Trophoblast cell (in vitro differentiated cells and primary cell): ENCODE data around the gene RNASEL.
A peak's percentile ranks its signal among the peaks of the same experiment; 100 is the strongest.

Experiments
- DNase-seq, 2 donors: peaks; one replicate each; pipeline ENCODE4 v3.0.0-alpha.2; 2016
- H2AFZ ChIP-seq: 2 replicates; pipeline ENCODE4 v1.6.1; 2013; ENCODE audit warnings: low read length, moderate library complexity, mild to moderate bottlenecking; ENCODE audit not compliant: insufficient read depth, poor library complexity
- H2AK5ac ChIP-seq: 2 replicates; pipeline ENCODE4 v1.6.1; 2013; ENCODE audit warnings: mild to moderate bottlenecking, low read length
- H2BK120ac ChIP-seq: 2 replicates; pipeline ENCODE4 v1.6.1; 2013; ENCODE audit warnings: low read length, mild to moderate bottlenecking, moderate library complexity; ENCODE audit not compliant: insufficient read depth, poor library complexity
- H2BK12ac ChIP-seq: 2 replicates; pipeline ENCODE4 v1.6.1; 2013; ENCODE audit warnings: mild to moderate bottlenecking, low read length, moderate library complexity
- H2BK5ac ChIP-seq: 2 replicates; pipeline ENCODE4 v1.6.1; 2013; ENCODE audit warnings: low read length, low read depth, moderate library complexity, mild to moderate bottlenecking; ENCODE audit not compliant: poor library complexity
- H3K14ac ChIP-seq: 2 replicates; pipeline ENCODE4 v1.6.1; 2013; ENCODE audit warnings: mild to moderate bottlenecking, low read length
- H3K18ac ChIP-seq: 2 replicates; pipeline ENCODE4 v1.6.1; 2013; ENCODE audit warnings: mild to moderate bottlenecking, low read length
- H3K23ac ChIP-seq: 2 replicates; pipeline ENCODE4 v1.6.1; 2013; ENCODE audit warnings: low read length
- H3K27ac ChIP-seq: 2 replicates; pipeline ENCODE4 v1.5.1; 2013; ENCODE audit warnings: low read depth, mild to moderate bottlenecking, inconsistent platforms, low read length, moderate library complexity
- H3K27me3 ChIP-seq: 2 replicates; pipeline ENCODE4 v1.6.1; 2013; ENCODE audit warnings: inconsistent platforms, mild to moderate bottlenecking, low read length, moderate library complexity; ENCODE audit not compliant: insufficient read depth
- H3K36me3 ChIP-seq, 2 experiments: 1 replicate in 1 of 2; 2 replicates in 1 of 2; pipeline ENCODE4 v1.6.1; 2013; ENCODE audit warnings: low read length in 2 of 2, mild to moderate bottlenecking in 2 of 2, moderate library complexity in 1 of 2; ENCODE audit not compliant: insufficient read depth in 2 of 2, control insufficient read depth in 1 of 2
- H3K4ac ChIP-seq: 2 replicates; pipeline ENCODE4 v1.6.1; 2013; ENCODE audit warnings: low read depth, mild to moderate bottlenecking, low read length, moderate library complexity
- H3K4me1 ChIP-seq, 2 experiments: 1 replicate in 1 of 2; 2 replicates in 1 of 2; pipeline ENCODE4 v1.6.1; 2013; ENCODE audit warnings: low read length in 2 of 2, mild to moderate bottlenecking in 2 of 2, moderate library complexity in 1 of 2; ENCODE audit not compliant: insufficient read depth in 2 of 2, control insufficient read depth in 1 of 2
- H3K4me2 ChIP-seq: 2 replicates; pipeline ENCODE4 v1.6.1; 2013; ENCODE audit warnings: inconsistent platforms, mild to moderate bottlenecking, low read length, moderate library complexity
- H3K4me3 ChIP-seq: 2 replicates; pipeline ENCODE4 v1.5.1; 2013; ENCODE audit warnings: mild to moderate bottlenecking, low read depth, low read length, inconsistent platforms
- H3K79me1 ChIP-seq: one replicate; pipeline ENCODE4 v1.6.1; 2013; ENCODE audit warnings: low read length
- H3K79me2 ChIP-seq: 2 replicates; pipeline ENCODE4 v1.6.1; 2013; ENCODE audit warnings: low read length, mild to moderate bottlenecking; ENCODE audit not compliant: control insufficient read depth, insufficient read depth, poor library complexity
- H3K9ac ChIP-seq: 2 replicates; pipeline ENCODE4 v1.6.1; 2013; ENCODE audit warnings: mild to moderate bottlenecking, low read length
- H3K9me3 ChIP-seq: 2 replicates; pipeline ENCODE4 v1.6.1; 2013; ENCODE audit warnings: low read depth, mild to moderate bottlenecking, control low read depth, inconsistent platforms, low read length; ENCODE audit not compliant: insufficient read depth
- H4K12ac ChIP-seq: 2 replicates; pipeline ENCODE4 v1.6.1; 2013; ENCODE audit warnings: low read depth, mild to moderate bottlenecking, low read length, moderate library complexity
- H4K8ac ChIP-seq: 2 replicates; pipeline ENCODE4 v1.6.1; 2013; ENCODE audit warnings: low read depth, mild to moderate bottlenecking, low read length, moderate library complexity
- H4K91ac ChIP-seq: one replicate; pipeline ENCODE4 v1.6.1; 2013; ENCODE audit warnings: low read depth, mild to moderate bottlenecking, low read length, moderate library complexity
- WGBS: extraction: QIAGEN DNeasy Blood & Tissue Kit; methylation state at CpG from one replicate; pipeline ENCODE4 v1.1.7; 2013; ENCODE audit warnings: missing lambda C conversion rate; ENCODE audit not compliant: insufficient read length, insufficient coverage; ENCODE audit errors: extremely low coverage; 5-methylcytosine and 5-hydroxymethylcytosine counted together

The RNASEL gene

GRCh38 chr1:182565537-182565936, 23.5 kb downstream of the RNASEL start:
- Histone ChIP-seq H4K91ac (no peak overlapping the region), H4K8ac (no peak overlapping the region), H3K18ac (no peak overlapping the region), H3K4me3 (no peak overlapping the region), H2AFZ (no peak overlapping the region), H2AK5ac (no peak overlapping the region), H2BK12ac (no peak overlapping the region), H4K12ac (no peak overlapping the region), H3K79me2 (no peaks in the 10 kb centered on the region), H3K36me3 (no peaks in the 10 kb centered on the region), H3K27ac (no peak overlapping the region), H3K79me1 (no peaks in the 10 kb centered on the region), H3K9me3 (no peaks in the 10 kb centered on the region), H3K9ac (no peak overlapping the region), H2BK5ac (no peak overlapping the region), H3K4me2 (no peak overlapping the region), H2BK120ac (no peak overlapping the region), H3K27me3 (no peaks in the 10 kb centered on the region), H3K4ac (no peak overlapping the region), H3K4me1 (no peaks in the 10 kb centered on the region), H3K14ac (no peak overlapping the region), H3K23ac (no peak overlapping the region)
- no peak for DNase-seq
- no CpG with 5 or more reads among the region's 3 CpGs for WGBS

GRCh38 chr1:182564406-182565004, 24.6 kb downstream of the RNASEL start:
- no peak overlapping the region for H2AK5ac ChIP-seq
- no peak overlapping the region for H3K4me3 ChIP-seq
- peak in 1 of 2 donors; percentile 23 for DNase-seq
- no peak overlapping the region for H3K23ac ChIP-seq
- no peak overlapping the region for H3K18ac ChIP-seq
- H4K91ac ChIP-seq: no peak overlapping the region
- no peak overlapping the region for H3K27ac ChIP-seq
- no peaks in the 10 kb centered on the region for H3K4me1 ChIP-seq
- no peaks in the 10 kb centered on the region for H3K79me1 ChIP-seq
- H3K36me3 ChIP-seq: no peaks in the 10 kb centered on the region
- H3K9me3 ChIP-seq: no peaks in the 10 kb centered on the region
- H3K4me2 ChIP-seq: no peak overlapping the region
- no peak overlapping the region for H3K14ac ChIP-seq
- no peaks in the 10 kb centered on the region for H3K79me2 ChIP-seq
- H2AFZ ChIP-seq: no peak overlapping the region
- H2BK5ac ChIP-seq: no peak overlapping the region
- no peak overlapping the region for H4K8ac ChIP-seq
- H3K9ac ChIP-seq: no peak overlapping the region
- no peak overlapping the region for H3K4ac ChIP-seq
- no peaks in the 10 kb centered on the region for H3K27me3 ChIP-seq
- WGBS: no CpG with 5 or more reads among the region's 2 CpGs
- H4K12ac ChIP-seq: no peak overlapping the region
- H2BK12ac ChIP-seq: no peak overlapping the region
- H2BK120ac ChIP-seq: no peak overlapping the region

GRCh38 chr1:182563095-182563494, 26.0 kb downstream of the RNASEL start:
- Histone ChIP-seq H3K4me1 (no peaks in the 10 kb centered on the region), H3K18ac (no peak overlapping the region), H3K9me3 (no peaks in the 10 kb centered on the region), H3K79me1 (no peaks in the 10 kb centered on the region), H3K4me3 (no peak overlapping the region), H2BK5ac (no peak overlapping the region), H3K9ac (no peak overlapping the region), H4K8ac (no peak overlapping the region), H3K27me3 (no peaks in the 10 kb centered on the region), H4K12ac (no peak overlapping the region), H3K4ac (no peak overlapping the region), H2AFZ (no peak overlapping the region), H3K79me2 (no peaks in the 10 kb centered on the region), H2BK120ac (no peak overlapping the region), H3K14ac (no peak overlapping the region), H3K36me3 (no peaks in the 10 kb centered on the region), H2AK5ac (no peak overlapping the region), H3K4me2 (no peak overlapping the region), H4K91ac (no peak overlapping the region), H3K27ac (no peak overlapping the region), H2BK12ac (no peak overlapping the region), H3K23ac (no peak overlapping the region)
- no CpG with 5 or more reads among the region's 4 CpGs for WGBS
- DNase-seq: no peak

GRCh38 chr1:182561456-182561855, 27.6 kb downstream of the RNASEL start:
- H4K8ac ChIP-seq: no peak overlapping the region
- H3K79me2 ChIP-seq: no peaks in the 10 kb centered on the region
- no peaks in the 10 kb centered on the region for H3K9me3 ChIP-seq
- no peak overlapping the region for H3K4ac ChIP-seq
- WGBS: no CpG with 5 or more reads among the region's 4 CpGs
- H3K79me1 ChIP-seq: no peaks in the 10 kb centered on the region
- H3K4me3 ChIP-seq: no peak overlapping the region
- H2BK12ac ChIP-seq: no peak overlapping the region
- no peaks in the 10 kb centered on the region for H3K36me3 ChIP-seq
- H4K91ac ChIP-seq: no peak overlapping the region
- H3K23ac ChIP-seq: no peak overlapping the region
- peak; percentile 20 to 68 for DNase-seq
- no peak overlapping the region for H3K14ac ChIP-seq
- H3K9ac ChIP-seq: no peak overlapping the region
- no peak overlapping the region for H2BK5ac ChIP-seq
- H3K27me3 ChIP-seq: no peaks in the 10 kb centered on the region
- H2AFZ ChIP-seq: no peak overlapping the region
- no peak overlapping the region for H2AK5ac ChIP-seq
- no peaks in the 10 kb centered on the region for H3K4me1 ChIP-seq
- H4K12ac ChIP-seq: no peak overlapping the region
- no peak overlapping the region for H2BK120ac ChIP-seq
- no peak overlapping the region for H3K27ac ChIP-seq
- no peak overlapping the region for H3K18ac ChIP-seq
- no peak overlapping the region for H3K4me2 ChIP-seq
